HG03521 (cell line): ENCODE data around the gene C5orf15.

Experiments used
- ATAC-seq: cut with Tn5 transposase; IDR thresholded peaks from one replicate; pipeline ENCODE4 v1.9.1; 2021; ENCODE audit warnings: mild to moderate bottlenecking, moderate library complexity; ENCODE audit not compliant: unreplicated experiment

Gene C5orf15

DNA sequence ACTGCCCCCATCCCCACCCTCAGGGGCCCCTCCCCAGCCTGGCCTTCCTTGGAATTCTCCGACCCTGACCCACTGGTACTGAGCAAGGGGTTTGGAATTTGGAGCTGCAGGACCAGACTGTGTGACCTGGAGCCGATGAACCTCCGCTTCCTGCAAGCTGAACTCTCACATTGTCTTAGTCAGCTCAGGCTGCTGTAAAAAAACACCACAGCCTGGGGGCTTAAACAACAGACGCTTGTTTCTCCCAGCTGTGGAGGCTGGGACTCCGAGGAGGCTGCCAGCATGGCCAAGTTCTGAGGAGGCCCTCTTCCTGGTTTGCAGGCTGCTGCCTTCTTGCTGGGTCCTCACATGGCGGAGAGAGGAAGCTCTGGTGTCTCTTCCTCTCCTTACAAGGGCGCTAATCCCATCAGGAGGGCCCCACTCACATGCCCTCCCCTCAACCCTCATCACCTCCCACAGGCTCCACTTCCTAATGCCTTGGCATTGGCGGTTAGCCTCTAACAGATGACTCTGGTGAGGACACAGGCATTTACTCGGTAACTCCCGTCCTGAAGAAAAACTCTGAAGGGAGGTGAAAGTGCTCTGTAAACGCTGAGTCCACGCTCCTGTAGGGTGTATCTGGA, 42.4 kb downstream of the C5orf15 start:
- ATAC-seq = no peak

DNA sequence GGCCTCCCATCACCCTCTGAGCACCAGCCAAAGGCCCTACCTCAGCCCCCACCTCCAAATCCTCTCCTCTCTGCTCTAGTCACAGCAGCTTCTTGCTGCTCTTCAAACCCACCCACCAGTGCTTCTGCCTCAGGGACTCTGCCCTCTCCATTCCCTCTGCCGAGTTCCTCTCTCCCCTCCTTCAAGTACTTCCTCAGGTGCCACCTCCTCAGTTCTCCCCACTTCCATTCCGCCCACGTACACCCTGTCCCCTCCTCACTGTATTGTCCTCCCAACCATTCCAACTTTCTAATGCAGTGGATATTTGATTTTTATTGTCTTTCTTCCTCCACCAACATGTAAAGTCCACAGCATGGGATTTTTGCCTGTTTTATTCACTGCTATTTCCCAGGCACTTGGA, 43.2 kb downstream of the C5orf15 start:
- ATAC-seq = no peak

- no peak for ATAC-seq
Observed at GRCh38 chr5:133924221-133924920, 44.1 kb downstream of the C5orf15 start.

GRCh38 chr5:133921979-133922378, 46.4 kb downstream of the C5orf15 start:
- ATAC-seq = no peak

- no peak for ATAC-seq
Observed at GRCh38 chr5:133921069-133921468, 47.4 kb downstream of the C5orf15 start.

DNA sequence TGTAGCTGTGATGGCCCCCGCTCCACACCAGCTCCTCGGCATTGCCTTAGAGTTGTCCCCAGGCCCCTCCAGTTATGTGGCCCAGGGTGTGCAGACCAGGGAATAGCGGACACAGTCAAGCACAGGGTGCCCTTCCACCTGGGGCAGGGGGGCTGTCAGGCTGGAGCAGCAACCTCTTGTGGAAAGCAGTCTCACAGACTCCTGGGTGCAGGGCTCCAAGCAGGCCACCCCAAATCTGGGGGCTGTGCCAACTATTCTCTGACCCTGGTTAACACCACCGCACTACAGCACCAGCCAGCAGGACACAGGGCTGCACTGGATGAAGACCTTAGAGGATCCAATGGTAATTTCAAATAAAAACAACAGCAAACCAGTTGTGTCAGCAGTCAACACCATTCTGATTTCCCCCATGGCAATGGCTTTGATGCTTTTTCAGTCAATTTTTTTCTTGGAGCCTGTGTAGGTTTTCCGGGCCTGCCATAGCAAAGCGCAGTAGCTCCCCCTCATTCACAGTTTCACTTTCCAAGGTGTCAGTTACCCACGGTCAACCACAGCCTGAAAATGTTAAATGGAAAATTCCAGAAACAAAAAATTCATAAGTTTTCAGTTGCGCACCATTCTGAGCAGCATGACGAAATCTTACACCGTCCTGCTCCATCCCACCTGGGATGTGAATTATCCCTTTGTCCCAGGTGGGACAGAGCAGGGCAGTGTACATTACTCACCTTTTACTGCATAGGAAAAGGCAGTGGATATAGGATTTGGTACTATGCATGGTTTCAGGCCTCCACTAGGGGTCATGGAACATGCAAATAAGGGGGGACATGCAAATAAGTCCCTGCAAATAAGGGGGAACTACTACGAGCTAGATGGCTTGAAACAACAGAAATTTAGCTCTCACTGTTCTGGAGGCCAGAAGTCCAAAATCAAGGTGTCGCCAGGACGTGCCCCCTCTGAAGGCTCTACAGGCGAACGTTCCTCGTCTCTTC, 49.0 kb downstream of the C5orf15 start:
- no peak for ATAC-seq

GRCh38 chr5:133918731-133919130, 49.7 kb downstream of the C5orf15 start:
- no peak for ATAC-seq

DNA sequence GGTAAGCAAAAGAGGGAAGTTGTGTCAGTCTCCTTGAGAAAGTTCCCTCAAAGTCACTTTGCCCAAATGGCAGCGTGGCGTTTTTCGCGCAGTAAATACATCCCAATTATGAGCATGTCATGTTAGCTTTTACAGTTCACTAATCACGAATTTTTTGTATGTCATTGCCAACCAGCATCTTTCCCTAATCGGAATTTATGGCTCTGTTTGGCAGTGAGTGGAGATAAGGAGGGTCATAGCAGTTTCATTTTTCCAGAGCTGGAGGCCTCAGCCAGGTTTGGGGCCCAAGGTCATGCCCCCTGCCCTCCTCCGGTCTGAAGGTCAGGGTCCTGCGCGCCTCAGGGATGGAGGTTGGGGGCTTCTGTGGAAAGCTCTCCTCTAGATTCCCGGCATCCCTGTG, 50.1 kb downstream of the C5orf15 start:
- no peak for ATAC-seq

DNA sequence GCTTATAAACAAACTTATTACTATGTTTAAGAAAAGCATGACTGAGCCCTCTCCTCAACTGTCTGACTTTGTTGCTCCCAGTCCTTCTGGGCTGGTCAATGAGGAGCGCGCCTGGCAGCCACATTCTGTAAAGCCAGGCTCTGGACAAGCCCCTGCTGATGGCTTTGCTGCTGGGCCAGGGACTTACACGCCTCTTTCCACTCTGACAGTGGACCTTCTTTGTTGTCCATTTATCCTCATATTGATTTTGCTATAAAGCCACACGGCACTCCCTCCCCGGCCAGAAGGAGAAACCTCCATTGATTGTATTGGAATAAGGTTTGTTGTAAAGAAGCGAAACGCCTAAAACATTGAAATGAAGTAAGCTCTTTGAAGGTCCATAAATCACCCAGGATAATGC, 50.6 kb downstream of the C5orf15 start:
- no peak for ATAC-seq

- no peak for ATAC-seq
Observed at GRCh38 chr5:133916914-133917313, 51.5 kb downstream of the C5orf15 start.

DNA sequence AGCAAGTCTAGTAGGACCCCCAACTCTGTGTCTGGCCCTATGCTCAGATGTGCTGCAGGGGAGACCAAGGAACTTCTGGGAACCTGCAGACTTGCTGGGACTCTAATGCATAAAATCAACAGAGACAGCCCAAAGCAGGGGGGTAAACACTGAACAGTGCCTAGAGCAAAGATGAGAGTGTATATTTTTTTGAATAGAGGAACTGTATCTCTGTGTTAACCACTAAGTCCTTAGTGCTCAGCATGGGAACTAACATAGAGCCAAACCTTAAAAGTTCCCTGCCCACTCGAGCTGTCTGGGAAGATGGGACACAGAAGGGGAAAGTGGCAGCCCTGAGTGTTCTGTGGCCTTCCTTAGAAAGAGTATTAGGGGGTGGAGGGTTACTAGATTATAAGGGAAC, 51.9 kb downstream of the C5orf15 start:
- ATAC-seq = no peak

- ATAC-seq = no peak
Observed at GRCh38 chr5:133914434-133914833, 54.0 kb downstream of the C5orf15 start.

DNA sequence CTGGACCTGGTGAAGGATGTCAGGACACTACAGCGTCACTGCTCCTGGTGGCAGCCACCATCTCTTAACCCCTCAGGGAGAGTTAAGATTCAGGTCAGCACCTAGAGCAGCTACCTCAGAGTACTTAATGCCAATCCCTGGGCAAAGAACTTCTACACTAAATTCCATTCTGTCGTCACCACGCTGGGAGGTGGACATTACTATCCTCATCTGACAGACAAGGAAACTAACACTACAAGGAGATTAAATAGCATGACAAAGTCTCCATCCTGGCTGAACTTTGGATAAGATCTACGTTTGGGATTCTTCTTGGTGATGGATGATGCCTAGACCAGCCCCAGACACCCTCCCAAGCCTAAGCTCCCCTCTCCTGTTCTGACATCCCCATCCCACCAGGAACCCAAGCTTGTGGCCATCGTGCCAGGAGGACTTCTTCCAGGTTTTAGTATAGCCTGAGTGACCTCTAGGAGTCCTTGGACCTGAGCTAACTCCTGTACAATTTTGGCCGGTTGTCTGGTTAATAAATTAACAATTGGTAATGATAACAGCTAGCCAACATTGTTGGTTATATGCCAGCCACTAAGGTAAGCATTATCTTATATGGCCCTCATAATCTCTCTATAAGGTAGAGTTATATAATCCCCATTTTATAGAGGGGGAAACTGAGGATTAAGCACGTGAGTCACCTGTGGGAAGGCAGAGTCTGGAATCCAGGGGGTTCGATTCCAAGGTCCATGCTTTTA, 54.8 kb downstream of the C5orf15 start:
- no peak for ATAC-seq

DNA sequence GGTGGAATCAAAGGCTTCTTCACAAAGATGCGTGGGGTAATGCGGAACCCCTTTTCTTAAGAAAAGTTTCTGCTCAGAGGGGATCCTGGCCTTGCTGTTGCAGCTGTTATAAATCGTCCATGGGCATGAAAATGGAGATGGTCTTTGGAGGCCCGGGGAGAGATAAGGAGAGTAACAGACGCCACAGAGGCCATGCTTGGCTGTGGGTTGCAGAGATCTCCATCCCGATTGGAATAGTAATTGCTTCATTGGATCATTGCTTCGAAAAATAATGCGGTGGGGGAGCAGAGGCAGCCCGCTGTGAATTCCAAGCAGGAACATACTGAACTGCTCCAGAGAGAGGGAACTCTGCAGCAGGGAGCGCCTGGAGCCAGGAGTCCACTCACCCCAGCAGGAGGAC, 55.5 kb downstream of the C5orf15 start:
- ATAC-seq = no peak

DNA sequence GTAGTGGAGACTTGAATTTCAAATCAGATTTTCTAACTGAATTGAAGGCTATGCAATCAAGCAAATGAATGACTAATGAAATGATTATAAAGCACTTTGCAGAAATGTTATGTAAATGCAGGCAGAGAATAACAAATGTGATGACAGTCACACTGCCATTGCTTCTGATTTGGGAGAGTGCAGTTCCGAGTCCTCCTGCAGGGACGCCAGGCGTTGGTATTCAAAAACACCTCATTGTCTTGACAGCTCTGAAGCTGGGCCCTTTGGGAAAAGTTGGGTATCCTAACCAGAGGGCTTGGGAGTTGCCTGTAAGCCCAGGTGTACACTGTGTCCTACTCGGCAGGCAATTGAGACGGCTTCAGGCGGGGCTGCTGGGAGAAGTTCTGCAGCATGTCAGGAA, 57.9 kb downstream of the C5orf15 start:
- no peak for ATAC-seq

GRCh38 chr5:133909603-133910002, 58.8 kb downstream of the C5orf15 start:
- no peak for ATAC-seq

DNA sequence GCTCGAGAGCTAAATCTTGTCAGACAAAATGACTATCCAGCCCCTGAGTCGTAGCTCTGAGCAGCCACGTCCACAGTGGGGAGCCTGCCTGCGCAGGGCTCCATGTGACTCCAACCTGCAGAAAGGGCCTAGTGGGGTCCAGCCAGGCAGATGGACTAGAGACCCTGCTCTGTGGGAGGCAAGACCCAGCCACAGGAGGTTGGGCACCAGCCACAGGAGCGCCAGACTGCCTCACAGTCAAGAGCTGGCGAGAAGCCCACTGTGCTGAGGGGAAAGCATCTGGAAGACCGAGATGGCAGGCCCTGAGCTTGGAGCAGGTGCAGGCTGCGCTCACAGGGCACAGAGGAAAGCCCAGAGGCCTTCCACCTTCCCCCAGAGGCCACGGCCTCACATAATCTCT, 61.4 kb downstream of the C5orf15 start:
- ATAC-seq = no peak

DNA sequence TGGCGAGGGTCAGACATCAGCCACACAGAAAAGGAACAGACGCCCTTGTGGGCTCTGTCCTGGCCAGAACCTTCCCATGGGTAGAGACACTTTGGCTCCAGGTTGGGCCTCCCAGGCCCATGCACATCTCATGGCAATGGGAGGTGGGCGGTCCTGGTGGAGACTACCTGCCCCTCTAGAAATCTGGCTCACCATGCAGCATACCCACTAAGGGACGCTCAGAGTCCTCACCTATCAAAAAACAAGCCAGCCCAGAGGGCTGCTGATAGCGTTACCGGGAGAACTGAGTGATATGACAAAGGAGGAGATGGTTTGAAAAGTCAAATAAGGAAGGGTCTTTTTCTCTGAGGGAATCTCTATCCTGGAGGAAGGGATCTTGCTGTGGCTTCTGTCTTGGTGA, 62.1 kb downstream of the C5orf15 start:
- ATAC-seq = no peak
